ENCODE measurements around the gene TMEM38B. TPM values are rescaled to one million over a fixed set of nuclear protein-coding genes. Genes with fewer than 3 reads are reported as not detected.
A peak's percentile ranks its signal among the peaks of the same experiment; 100 is the strongest.

Gene TMEM38B
- total RNA-seq, 4 donors from 2014 or later = 4.4 to 24.3 (median 17.1) TPM

DNA sequence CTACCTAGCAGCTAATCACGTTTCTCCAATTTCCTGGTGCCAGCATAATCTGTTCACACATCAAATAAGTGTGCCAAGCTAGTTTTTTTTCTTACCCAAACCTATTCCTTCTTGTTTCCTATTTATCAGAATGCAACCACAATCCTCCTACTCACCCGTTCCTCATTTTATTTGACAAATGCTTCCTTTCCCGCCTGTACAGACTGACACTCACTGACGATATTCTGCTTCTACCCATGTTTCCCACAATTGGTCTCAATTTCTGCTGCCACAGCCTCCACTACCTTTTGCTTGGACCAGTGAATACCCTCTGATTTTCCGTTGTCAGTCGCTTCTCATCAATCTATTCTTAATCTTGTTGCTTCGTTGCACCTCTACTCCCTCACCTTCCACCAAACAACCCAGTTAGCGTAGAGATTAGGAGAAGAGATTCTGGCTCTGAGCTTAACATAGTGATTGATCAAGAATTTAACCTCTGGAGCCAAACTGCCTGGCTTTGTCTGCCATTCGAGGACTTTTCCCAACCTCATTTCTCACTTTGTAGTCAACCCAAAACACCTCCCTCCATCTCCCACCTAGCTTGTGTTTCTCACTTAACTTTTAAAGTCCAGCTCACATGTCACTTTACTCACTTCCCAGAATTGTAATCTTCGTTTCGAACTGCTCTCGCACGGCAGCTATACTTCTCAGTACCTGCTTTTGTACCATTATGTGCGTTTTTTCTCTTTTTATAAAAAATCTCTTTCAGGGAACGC is 729 bp upstream of the TMEM38B start:
- no peaks in the 10 kb centered on the region for H3K9me3 ChIP-seq
- TF ChIP-seq, protein P1, sequence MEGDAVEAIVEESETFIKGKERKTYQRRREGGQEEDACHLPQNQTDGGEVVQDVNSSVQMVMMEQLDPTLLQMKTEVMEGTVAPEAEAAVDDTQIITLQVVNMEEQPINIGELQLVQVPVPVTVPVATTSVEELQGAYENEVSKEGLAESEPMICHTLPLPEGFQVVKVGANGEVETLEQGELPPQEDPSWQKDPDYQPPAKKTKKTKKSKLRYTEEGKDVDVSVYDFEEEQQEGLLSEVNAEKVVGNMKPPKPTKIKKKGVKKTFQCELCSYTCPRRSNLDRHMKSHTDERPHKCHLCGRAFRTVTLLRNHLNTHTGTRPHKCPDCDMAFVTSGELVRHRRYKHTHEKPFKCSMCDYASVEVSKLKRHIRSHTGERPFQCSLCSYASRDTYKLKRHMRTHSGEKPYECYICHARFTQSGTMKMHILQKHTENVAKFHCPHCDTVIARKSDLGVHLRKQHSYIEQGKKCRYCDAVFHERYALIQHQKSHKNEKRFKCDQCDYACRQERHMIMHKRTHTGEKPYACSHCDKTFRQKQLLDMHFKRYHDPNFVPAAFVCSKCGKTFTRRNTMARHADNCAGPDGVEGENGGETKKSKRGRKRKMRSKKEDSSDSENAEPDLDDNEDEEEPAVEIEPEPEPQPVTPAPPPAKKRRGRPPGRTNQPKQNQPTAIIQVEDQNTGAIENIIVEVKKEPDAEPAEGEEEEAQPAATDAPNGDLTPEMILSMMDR (IDR thresholded peaks at IDR 0.05) = no peak
- no peak for TF ChIP-seq POLR2A (IDR thresholded peaks at IDR 0.05)
- no peak for DNase-seq
- intact Hi-C loops (cut with DNase I; ENCODE audit: low total_unique reads) = no loop called here
- H3K27me3 ChIP-seq = peaks cover 0 to 9% of the 10 kb centered on the region in 2 donors
- no peaks in the 10 kb centered on the region for H3K4me1 ChIP-seq
- H3K4me3 ChIP-seq = peak overlapping the region; percentile 57 to 83
- H3K36me3 ChIP-seq = no peaks in the 10 kb centered on the region
- H3K27ac ChIP-seq = peak overlapping the region in 1 of 2 donors; percentile 58

DNA sequence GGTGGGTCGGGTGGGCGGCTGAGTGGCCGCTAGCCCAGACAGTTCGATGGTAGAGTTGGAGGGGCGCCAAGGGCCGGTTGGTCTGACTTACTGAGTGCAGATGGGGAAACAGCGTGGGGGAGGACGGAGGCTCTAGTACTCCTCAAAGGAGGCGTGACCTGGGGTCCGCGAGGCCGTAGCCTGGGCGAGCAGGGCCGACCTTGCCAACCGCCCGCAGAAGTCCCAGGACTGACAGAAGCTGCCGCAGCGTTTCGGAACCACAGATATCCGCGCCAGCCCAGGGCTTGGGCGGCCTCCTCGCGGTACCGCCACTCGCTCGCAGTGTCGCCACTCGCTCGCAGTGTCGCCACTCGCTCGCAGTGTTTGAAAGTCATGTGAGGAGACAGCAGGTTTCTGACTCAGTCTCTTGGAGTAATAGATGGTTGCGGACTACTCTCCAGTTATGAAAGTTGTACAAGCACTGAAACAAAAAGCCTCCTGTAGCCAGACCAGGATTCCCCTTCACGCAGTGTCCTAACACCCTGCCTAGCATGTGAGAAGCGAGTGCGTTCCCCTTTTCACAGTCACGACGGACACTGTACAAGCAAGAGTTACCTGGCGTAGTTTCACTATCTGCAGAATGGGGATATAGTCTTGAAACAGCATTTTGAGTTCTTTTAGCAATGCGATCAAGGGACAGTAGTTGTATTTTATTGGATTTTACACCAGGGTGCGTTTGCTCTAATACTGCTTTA is 674 bp downstream of the TMEM38B start:
- TF ChIP-seq POLR2A (IDR thresholded peaks at IDR 0.05) = no peak
- Histone ChIP-seq H3K27ac (peak overlapping the region; percentile 58 to 73), H3K27me3 (peaks cover 0 to 9% of the 10 kb centered on the region in 2 donors), H3K36me3 (no peaks in the 10 kb centered on the region), H3K4me1 (no peaks in the 10 kb centered on the region), H3K4me3 (peak overlapping the region; percentile 57 to 83), H3K9me3 (no peaks in the 10 kb centered on the region)
- DNase-seq = peak; percentile 56 to 71
- intact Hi-C loops (cut with DNase I; ENCODE audit: low total_unique reads) = no loop called here

GRCh38 chr9:105696219-105696793 is 2.0 kb downstream of the TMEM38B start:
- no peak for DNase-seq
- Histone ChIP-seq H3K4me1 (no peaks in the 10 kb centered on the region), H3K9me3 (no peaks in the 10 kb centered on the region), H3K4me3 (no peak overlapping the region), H3K36me3 (no peaks in the 10 kb centered on the region), H3K27me3 (peaks cover 0 to 9% of the 10 kb centered on the region in 2 donors), H3K27ac (no peak overlapping the region)
- intact Hi-C loops (cut with DNase I; ENCODE audit: low total_unique reads) = no loop called here
- no peak for TF ChIP-seq POLR2A (IDR thresholded peaks at IDR 0.05)
- TF ChIP-seq, protein P1 (IDR thresholded peaks at IDR 0.05) = no peak

DNA sequence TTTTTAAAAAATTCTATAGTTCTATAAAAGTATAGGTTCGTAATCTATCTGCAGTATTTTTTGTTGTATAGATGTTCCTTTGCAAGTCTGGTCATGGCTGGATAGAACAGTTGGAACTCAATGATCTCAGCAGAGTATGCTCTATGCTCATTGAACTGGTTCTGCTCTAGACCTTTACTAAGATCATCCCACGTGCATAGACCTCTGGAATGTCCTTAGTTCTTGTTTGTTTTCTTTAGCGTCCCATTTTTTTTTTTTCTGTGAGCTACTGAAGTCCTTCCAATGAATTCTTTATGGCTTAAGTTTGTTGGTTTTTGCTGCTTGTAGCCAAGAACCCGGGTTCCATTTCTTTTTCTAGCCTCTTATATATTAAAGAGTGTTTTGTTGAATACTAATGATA is 3.5 kb downstream of the TMEM38B start:
- no peak for TF ChIP-seq POLR2A (IDR thresholded peaks at IDR 0.05)
- TF ChIP-seq, protein P1 (IDR thresholded peaks at IDR 0.05) = no peak
- H3K4me3 ChIP-seq = no peak overlapping the region

DNA sequence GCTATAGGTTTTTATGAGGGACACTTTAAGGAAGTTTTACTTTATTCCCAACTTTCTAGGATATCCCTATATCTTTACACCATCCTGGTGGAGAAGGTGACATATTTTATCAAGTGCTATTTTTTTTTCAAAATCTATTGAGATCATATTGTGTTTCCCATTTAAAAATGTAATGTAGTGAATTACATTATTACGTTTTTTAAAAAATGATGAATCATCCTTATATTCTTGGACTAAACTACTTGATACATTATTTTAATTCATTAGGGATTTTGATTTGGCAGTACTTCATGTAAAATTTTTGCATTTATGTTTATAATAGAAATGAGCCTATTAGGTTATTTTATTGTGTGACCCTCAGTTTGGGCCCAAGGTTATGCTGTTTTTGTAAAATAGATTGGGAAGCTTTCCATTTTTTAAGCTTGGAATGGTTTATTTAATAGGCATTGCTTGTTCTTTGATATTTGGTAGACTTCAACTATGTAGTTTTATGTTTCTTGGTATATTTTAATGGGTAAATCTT is 4.1 kb downstream of the TMEM38B start:
- TF ChIP-seq, protein P1 (IDR thresholded peaks at IDR 0.05) = no peak
- TF ChIP-seq POLR2A (IDR thresholded peaks at IDR 0.05) = no peak
- H3K9me3 ChIP-seq = no peaks in the 10 kb centered on the region
- no peak overlapping the region for H3K4me3 ChIP-seq
- H3K27ac ChIP-seq = no peak overlapping the region
- no peaks in the 10 kb centered on the region for H3K4me1 ChIP-seq
- intact Hi-C loops (cut with DNase I; ENCODE audit: low total_unique reads) = no loop called here
- H3K36me3 ChIP-seq = no peaks in the 10 kb centered on the region
- DNase-seq = no peak
- no peaks in the 10 kb centered on the region for H3K27me3 ChIP-seq

More for the DNA sequence above, 3.5 kb downstream of the TMEM38B start:
- intact Hi-C loops (cut with DNase I; ENCODE audit: low total_unique reads) = no loop called here
- H3K27ac ChIP-seq = no peak overlapping the region
- H3K4me1 ChIP-seq = no peaks in the 10 kb centered on the region
- H3K9me3 ChIP-seq = no peaks in the 10 kb centered on the region
- peaks cover 0 to 2% of the 10 kb centered on the region in 2 donors for H3K27me3 ChIP-seq
- DNase-seq = no peak
- no peaks in the 10 kb centered on the region for H3K36me3 ChIP-seq
